Measurements from ENCODE around the gene RNF224. TPM values are rescaled to one million over a fixed set of nuclear protein-coding genes. Genes with fewer than 3 reads are reported as not detected.

RNF224 gene
- total and polyA plus RNA-seq, 2 experiments from 2014 or later: not detected

DNA sequence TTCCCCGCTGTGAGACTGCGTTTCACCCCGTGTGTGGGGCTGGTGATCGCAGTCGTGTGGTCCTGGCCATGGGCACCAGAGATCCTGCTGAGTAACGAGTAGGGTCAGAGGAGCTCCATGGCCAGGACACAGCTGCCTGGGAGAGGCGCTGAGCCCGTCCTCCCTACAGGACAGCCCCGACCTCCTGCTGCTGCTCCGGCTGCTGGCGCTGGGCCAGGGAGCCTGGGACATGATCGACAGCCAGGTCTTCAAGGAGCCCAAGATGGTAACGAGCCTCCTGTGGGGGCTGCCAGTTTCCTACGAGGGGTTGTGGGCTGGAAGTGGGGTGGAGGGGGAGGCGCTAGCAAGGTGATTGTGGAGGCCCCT is 38.8 kb downstream of the RNF224 start:
- H3K4me3 ChIP-seq: no peak overlapping the region
- no peak for DNase-seq (ENCODE audit: low read depth in 1 of 2, low spot score in 1 of 2)
- H3K27me3 ChIP-seq: no peaks in the 10 kb centered on the region
- TF ChIP-seq, protein P1, sequence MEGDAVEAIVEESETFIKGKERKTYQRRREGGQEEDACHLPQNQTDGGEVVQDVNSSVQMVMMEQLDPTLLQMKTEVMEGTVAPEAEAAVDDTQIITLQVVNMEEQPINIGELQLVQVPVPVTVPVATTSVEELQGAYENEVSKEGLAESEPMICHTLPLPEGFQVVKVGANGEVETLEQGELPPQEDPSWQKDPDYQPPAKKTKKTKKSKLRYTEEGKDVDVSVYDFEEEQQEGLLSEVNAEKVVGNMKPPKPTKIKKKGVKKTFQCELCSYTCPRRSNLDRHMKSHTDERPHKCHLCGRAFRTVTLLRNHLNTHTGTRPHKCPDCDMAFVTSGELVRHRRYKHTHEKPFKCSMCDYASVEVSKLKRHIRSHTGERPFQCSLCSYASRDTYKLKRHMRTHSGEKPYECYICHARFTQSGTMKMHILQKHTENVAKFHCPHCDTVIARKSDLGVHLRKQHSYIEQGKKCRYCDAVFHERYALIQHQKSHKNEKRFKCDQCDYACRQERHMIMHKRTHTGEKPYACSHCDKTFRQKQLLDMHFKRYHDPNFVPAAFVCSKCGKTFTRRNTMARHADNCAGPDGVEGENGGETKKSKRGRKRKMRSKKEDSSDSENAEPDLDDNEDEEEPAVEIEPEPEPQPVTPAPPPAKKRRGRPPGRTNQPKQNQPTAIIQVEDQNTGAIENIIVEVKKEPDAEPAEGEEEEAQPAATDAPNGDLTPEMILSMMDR (IDR thresholded peaks at IDR 0.05; ENCODE audit: low read depth, low read length): no peak
- H3K27ac ChIP-seq: no peak overlapping the region
- H3K9me3 ChIP-seq (ENCODE audit: low read depth): no peaks in the 10 kb centered on the region
- H3K4me1 ChIP-seq (ENCODE audit: low read depth): no peaks in the 10 kb centered on the region
- peaks cover 14% of the 10 kb centered on the region for H3K36me3 ChIP-seq

DNA sequence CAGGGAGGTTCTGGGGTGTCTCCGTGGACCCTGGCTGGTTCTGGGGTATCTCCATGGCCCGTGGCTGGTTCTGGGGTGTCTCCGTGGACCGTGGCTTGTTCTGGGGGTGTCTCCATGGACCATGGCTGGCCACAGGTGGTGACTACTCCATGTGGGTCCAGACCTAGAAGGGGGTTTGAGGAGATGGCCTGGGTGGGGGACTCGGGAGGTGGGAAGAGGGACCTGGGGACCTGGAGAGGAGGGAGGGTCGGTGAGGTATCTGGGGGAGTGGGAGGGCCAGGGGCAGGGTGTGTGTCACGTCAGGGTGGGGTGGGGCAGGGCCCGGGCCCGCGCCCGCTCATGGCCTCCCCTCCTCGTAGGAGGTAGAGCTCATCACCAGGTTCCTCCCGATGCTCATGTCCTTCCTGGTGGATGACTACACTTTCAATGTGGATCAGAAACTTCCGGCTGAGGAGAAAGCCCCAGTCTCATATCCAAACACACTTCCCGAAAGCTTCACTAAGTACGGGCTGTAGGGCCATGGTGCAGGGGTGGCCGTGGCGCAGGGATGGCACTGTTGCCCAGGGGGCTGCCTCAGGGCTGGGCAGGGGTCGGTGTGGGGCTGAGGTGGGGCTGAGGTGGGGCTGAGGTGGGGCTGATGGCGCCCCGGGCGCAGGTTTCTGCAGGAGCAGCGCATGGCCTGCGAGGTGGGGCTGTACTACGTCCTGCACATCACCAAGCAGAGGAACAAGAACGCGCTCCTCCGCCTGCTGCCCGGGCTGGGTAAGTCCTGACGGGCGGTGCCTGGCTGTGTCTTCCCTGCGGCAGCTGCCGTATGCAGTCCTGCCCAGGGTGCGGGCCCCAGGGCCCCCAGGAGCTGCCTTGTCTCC is 39.5 kb downstream of the RNF224 start:
- Histone ChIP-seq H3K4me3 (no peak overlapping the region), H3K9me3 (ENCODE audit: low read depth) (no peaks in the 10 kb centered on the region), H3K36me3 (peaks cover 14% of the 10 kb centered on the region), H3K4me1 (ENCODE audit: low read depth) (no peaks in the 10 kb centered on the region), H3K27ac (no peak overlapping the region), H3K27me3 (no peaks in the 10 kb centered on the region)
- TF ChIP-seq, protein P1 (IDR thresholded peaks at IDR 0.05; ENCODE audit: low read depth, low read length): no peak
- no peak for DNase-seq (ENCODE audit: low read depth in 1 of 2, low spot score in 1 of 2)

DNA sequence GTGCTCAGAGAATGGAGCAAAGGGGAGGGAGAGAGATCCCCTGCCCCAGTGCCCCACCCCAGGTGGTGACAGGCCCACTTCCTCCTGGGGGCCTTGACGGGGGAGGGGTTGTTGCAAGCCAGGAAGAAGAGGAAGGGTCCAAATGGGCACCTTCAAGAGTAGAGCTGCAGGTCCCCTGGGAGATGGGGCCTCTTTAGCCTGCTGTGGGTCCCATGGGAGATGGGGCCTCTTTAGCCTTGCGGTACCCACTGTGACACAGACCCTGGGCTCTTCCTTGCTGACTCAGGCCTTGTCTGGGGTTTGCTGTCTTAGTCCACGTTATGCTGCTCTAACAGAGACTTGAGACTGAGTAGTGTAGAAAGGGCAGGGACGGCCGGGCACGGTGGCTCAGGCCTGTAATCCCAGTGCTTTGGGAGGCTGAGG is 40.6 kb downstream of the RNF224 start:
- Histone ChIP-seq H3K27me3 (no peaks in the 10 kb centered on the region), H3K27ac (no peak overlapping the region), H3K36me3 (peaks cover 17% of the 10 kb centered on the region), H3K4me1 (ENCODE audit: low read depth) (no peaks in the 10 kb centered on the region), H3K9me3 (ENCODE audit: low read depth) (no peaks in the 10 kb centered on the region), H3K4me3 (no peak overlapping the region)
- DNase-seq (ENCODE audit: low read depth in 1 of 2, low spot score in 1 of 2): no peak
- TF ChIP-seq, protein P1 (IDR thresholded peaks at IDR 0.05; ENCODE audit: low read depth, low read length): no peak

DNA sequence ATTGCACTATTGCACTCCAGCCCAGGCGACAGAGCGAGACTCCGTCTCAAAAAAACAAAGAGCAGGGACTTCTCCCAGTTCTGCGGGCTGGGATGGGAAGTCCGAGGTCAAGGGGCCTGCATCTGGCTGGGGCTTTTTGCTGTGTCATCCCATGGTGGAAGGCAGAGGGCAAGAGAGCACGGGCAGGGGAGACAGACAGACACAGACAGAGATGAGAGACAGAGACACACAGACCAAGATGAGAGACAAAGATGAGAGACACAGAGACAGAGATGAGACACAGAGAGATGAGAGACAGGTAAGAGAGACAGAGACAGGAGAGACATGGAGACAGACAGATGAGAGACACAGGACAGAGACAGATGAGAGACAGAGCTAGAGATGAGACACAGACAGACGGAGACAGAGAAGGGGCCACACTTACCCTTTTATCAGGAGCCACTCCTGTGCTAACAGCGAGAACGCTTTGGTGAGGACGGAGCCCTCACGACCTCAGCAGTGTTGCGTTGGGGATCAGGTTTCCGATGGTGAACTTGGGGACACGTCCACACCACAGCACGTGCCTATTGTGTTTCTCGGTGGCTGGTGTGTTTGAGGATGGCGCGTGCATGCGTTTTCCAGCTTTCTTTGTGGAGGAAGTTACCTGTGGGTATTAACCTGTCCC is 41.4 kb downstream of the RNF224 start:
- Histone ChIP-seq H3K27me3 (no peaks in the 10 kb centered on the region), H3K27ac (no peak overlapping the region), H3K4me1 (ENCODE audit: low read depth) (no peaks in the 10 kb centered on the region), H3K36me3 (peaks cover 17% of the 10 kb centered on the region), H3K4me3 (no peak overlapping the region), H3K9me3 (ENCODE audit: low read depth) (no peaks in the 10 kb centered on the region)
- DNase-seq (ENCODE audit: low read depth in 1 of 2, low spot score in 1 of 2): no peak
- TF ChIP-seq, protein P1 (IDR thresholded peaks at IDR 0.05; ENCODE audit: low read depth, low read length): no peak

DNA sequence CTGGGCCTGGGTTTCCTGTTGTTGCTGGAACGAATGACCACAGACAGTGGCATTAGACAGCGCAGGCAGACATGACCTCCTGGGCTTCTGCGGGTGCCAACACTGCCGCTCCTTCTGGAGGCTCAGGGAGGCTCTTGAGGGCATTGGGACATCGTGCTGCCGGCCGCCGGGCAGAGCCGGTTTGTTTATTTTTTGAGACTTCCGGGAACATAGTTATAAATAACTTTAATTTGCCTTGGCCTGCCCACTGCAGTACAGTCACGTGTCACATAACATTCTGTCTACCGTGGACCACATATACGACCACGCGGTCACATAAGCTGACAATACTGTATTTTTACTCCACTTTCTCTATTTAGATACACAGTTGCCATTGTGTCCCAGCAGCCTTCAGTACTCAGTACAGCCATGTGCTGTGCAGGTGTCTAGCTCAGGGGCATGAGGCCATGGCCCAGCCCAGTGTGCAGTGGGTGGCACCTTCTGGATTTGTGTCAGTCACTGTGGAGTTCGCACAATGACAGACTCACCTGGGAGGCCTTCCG is 42.0 kb downstream of the RNF224 start:
- peaks cover 14% of the 10 kb centered on the region for H3K36me3 ChIP-seq
- DNase-seq (ENCODE audit: low read depth in 1 of 2, low spot score in 1 of 2): no peak
- H3K27ac ChIP-seq: no peak overlapping the region
- no peaks in the 10 kb centered on the region for H3K9me3 ChIP-seq (ENCODE audit: low read depth)
- no peaks in the 10 kb centered on the region for H3K27me3 ChIP-seq
- TF ChIP-seq, protein P1 (IDR thresholded peaks at IDR 0.05; ENCODE audit: low read depth, low read length): no peak
- H3K4me1 ChIP-seq (ENCODE audit: low read depth): no peaks in the 10 kb centered on the region
- no peak overlapping the region for H3K4me3 ChIP-seq
